Vagina (tissue), 2 donors: Measurements from ENCODE around the gene MPPED2. TPM values are rescaled to one million over a fixed set of nuclear protein-coding genes. Genes with fewer than 3 reads are reported as not detected.

ENCODE experiments used
- DNase-seq, 2 donors: peaks; one replicate each; pipeline ENCODE4 v3.0.0-alpha.2; 2017; ENCODE audit errors: extremely low spot score in 2 of 2
- H3K27ac ChIP-seq: fragments of 200-600 bp; sonication (generic); one replicate; pipeline ENCODE4 v1.5.1; 2019
- H3K27me3 ChIP-seq: fragments of 200-600 bp; sonication (generic); one replicate; pipeline ENCODE4 v1.5.1; 2019
- H3K36me3 ChIP-seq, 2 donors: fragments of 200-600 bp; sonication (generic); one replicate each; pipeline ENCODE4 v1.5.1; 2017 to 2019
- H3K4me1 ChIP-seq: fragments of 200-600 bp; sonication (generic); one replicate; pipeline ENCODE4 v1.5.1; 2019
- H3K4me3 ChIP-seq, 2 donors: fragments of 200-600 bp; sonication (generic); 1 replicate in 1 of 2; 2 replicates in 1 of 2; pipeline ENCODE4 v1.5.1; 2016 to 2019
- H3K9me3 ChIP-seq: fragments of 200-600 bp; sonication (generic); one replicate; pipeline ENCODE4 v1.5.1; 2019
- CTCF ChIP-seq, 3 experiments: fragments of 450-650 bp in 2 of 3; fragments of 200-600 bp in 1 of 3; sonication (generic) in 1 of 3; IDR thresholded peaks; one replicate each; pipeline ENCODE4 v1.5.1; 2017 to 2019; ENCODE audit warnings: antibody characterized with exemption in 3 of 3, mild to moderate bottlenecking in 2 of 3, moderate library complexity in 2 of 3
- POLR2A ChIP-seq, 2 donors: fragments of 450-650 bp; IDR thresholded peaks; one replicate each; pipeline ENCODE4 v1.6.1; 2017; ENCODE audit warnings: antibody characterized with exemption in 2 of 2, mild to moderate bottlenecking in 2 of 2, moderate library complexity in 2 of 2
- POLR2AphosphoS5 ChIP-seq, 2 donors: sonication (generic); formaldehyde crosslinking; IDR thresholded peaks; one replicate each; pipeline ENCODE4 v1.9.0; 2017; ENCODE audit warnings: antibody characterized with exemption in 2 of 2, mild to moderate bottlenecking in 2 of 2, low read depth in 1 of 2; ENCODE audit not compliant: insufficient read depth in 1 of 2
- intact Hi-C: fragments of 100-400 bp; cut with DNase I; formaldehyde crosslinking; loops from one replicate; pipeline ENCODE4 v1.15.1; 2023
- total RNA-seq: library from RNA; depleted of rRNA; stranded (reverse); fragments of >200 nt; gene quantifications from one replicate; pipeline ENCODE4 v1.2.3, GENCODE V29; 2016

MPPED2 gene
- total RNA-seq, 1 donor from 2014 or later = 4.4 TPM

- Histone ChIP-seq H3K27ac (peak overlapping the region; percentile 2), H3K4me1 (peaks cover 9% of the 10 kb centered on the region), H3K36me3 (no peaks in the 10 kb centered on the region), H3K27me3 (no peaks in the 10 kb centered on the region), H3K9me3 (no peaks in the 10 kb centered on the region), H3K4me3 (no peak overlapping the region)
- DNase-seq = no peak
- intact Hi-C loops = no loop called here
- TF ChIP-seq CTCF (IDR thresholded peaks at IDR 0.05) = no peak
- TF ChIP-seq POLR2AphosphoS5 (IDR thresholded peaks at IDR 0.05; ENCODE audit: insufficient read depth in 1 of 2, low read depth in 1 of 2) = no peak
- no peak for TF ChIP-seq POLR2A (IDR thresholded peaks at IDR 0.05)
These were observed 36.6 kb downstream of the MPPED2 start for GRCh38 chr11:30549565-30549964.

- no peak for DNase-seq
- no peaks in the 10 kb centered on the region for H3K27me3 ChIP-seq
- H3K4me3 ChIP-seq = no peak overlapping the region
- intact Hi-C loops = no loop called here
- no peaks in the 10 kb centered on the region for H3K36me3 ChIP-seq
- H3K27ac ChIP-seq = no peak overlapping the region
- H3K4me1 ChIP-seq = peaks cover 9% of the 10 kb centered on the region
- H3K9me3 ChIP-seq = no peaks in the 10 kb centered on the region
- no peak for TF ChIP-seq POLR2AphosphoS5 (IDR thresholded peaks at IDR 0.05; ENCODE audit: insufficient read depth in 1 of 2, low read depth in 1 of 2)
- TF ChIP-seq POLR2A (IDR thresholded peaks at IDR 0.05) = no peak
- TF ChIP-seq CTCF (IDR thresholded peaks at IDR 0.05) = no peak
These were observed 39.8 kb downstream of the MPPED2 start for GRCh38 chr11:30546334-30546733.

GRCh38 chr11:30545507-30545906 lies 40.6 kb downstream of the MPPED2 start:
- no peak for DNase-seq
- TF ChIP-seq POLR2A (IDR thresholded peaks at IDR 0.05) (no peak), CTCF (IDR thresholded peaks at IDR 0.05) (no peak), POLR2AphosphoS5 (IDR thresholded peaks at IDR 0.05; ENCODE audit: insufficient read depth in 1 of 2, low read depth in 1 of 2) (no peak)
- intact Hi-C loops = no loop called here
- Histone ChIP-seq H3K27ac (no peak overlapping the region), H3K9me3 (no peaks in the 10 kb centered on the region), H3K4me1 (peaks cover 9% of the 10 kb centered on the region), H3K36me3 (no peaks in the 10 kb centered on the region), H3K4me3 (no peak overlapping the region), H3K27me3 (no peaks in the 10 kb centered on the region)

- TF ChIP-seq POLR2AphosphoS5 (IDR thresholded peaks at IDR 0.05; ENCODE audit: insufficient read depth in 1 of 2, low read depth in 1 of 2) = no peak
- H3K27me3 ChIP-seq = no peaks in the 10 kb centered on the region
- no peaks in the 10 kb centered on the region for H3K36me3 ChIP-seq
- intact Hi-C loops = no loop called here
- no peaks in the 10 kb centered on the region for H3K4me1 ChIP-seq
- no peak overlapping the region for H3K27ac ChIP-seq
- H3K4me3 ChIP-seq = no peak overlapping the region
- H3K9me3 ChIP-seq = no peaks in the 10 kb centered on the region
- DNase-seq = no peak
These were observed 43.1 kb downstream of the MPPED2 start for GRCh38 chr11:30543066-30543465.

- intact Hi-C loops = no loop called here
- Histone ChIP-seq H3K27me3 (no peaks in the 10 kb centered on the region), H3K4me1 (no peaks in the 10 kb centered on the region), H3K4me3 (no peak overlapping the region), H3K27ac (no peak overlapping the region), H3K9me3 (no peaks in the 10 kb centered on the region), H3K36me3 (no peaks in the 10 kb centered on the region)
- TF ChIP-seq POLR2A (IDR thresholded peaks at IDR 0.05) (no peak), POLR2AphosphoS5 (IDR thresholded peaks at IDR 0.05; ENCODE audit: insufficient read depth in 1 of 2, low read depth in 1 of 2) (no peak), CTCF (IDR thresholded peaks at IDR 0.05) (no peak)
- DNase-seq = no peak
These were observed 45.4 kb downstream of the MPPED2 start for GRCh38 chr11:30540781-30541180.

- Histone ChIP-seq H3K36me3 (no peaks in the 10 kb centered on the region), H3K27me3 (no peaks in the 10 kb centered on the region), H3K4me1 (peaks cover 9% of the 10 kb centered on the region), H3K27ac (no peak overlapping the region), H3K9me3 (no peaks in the 10 kb centered on the region), H3K4me3 (no peak overlapping the region)
- no peak for DNase-seq
- intact Hi-C loops = no loop called here
- no peak for TF ChIP-seq POLR2A (IDR thresholded peaks at IDR 0.05)
- TF ChIP-seq POLR2AphosphoS5 (IDR thresholded peaks at IDR 0.05; ENCODE audit: insufficient read depth in 1 of 2, low read depth in 1 of 2) = no peak
These were observed 47.9 kb downstream of the MPPED2 start for GRCh38 chr11:30538251-30538650.
